Kidney (tissue), 14 donors: ENCODE results near the gene MPV17. TPM values are rescaled to one million over a fixed set of nuclear protein-coding genes. Genes with fewer than 3 reads are reported as not detected.
"Not testable (repeated sequence)": the region's sequence is repeated elsewhere in the genome, so short reads cannot be mapped to it uniquely, and the experiment has no call there.

ENCODE experiments used
- DNase-seq, 5 donors: peaks; one replicate each; pipeline ENCODE4 v3.0.0-alpha.2; 2013 to 2020
- FAIRE-seq: peaks from 2 replicates; lab custom pipeline; 2012; peaks lifted over from hg19 to GRCh38; lab: Jason Lieb, UNC
- H3K27ac ChIP-seq, 2 donors: one replicate each; pipeline ENCODE4 v1.7.0; 2013; ENCODE audit warnings: low read depth in 2 of 2, low read length in 2 of 2, inconsistent platforms in 1 of 2
- H3K27me3 ChIP-seq: one replicate; pipeline ENCODE4 v1.7.1; 2013; ENCODE audit warnings: low read length, inconsistent platforms; ENCODE audit not compliant: control insufficient read depth, insufficient read depth
- H3K36me3 ChIP-seq, 3 donors: one replicate each; pipeline versions ENCODE4 v1.7.0 to v1.7.1; 2013; ENCODE audit warnings: low read length in 3 of 3, control low read depth in 1 of 3, inconsistent platforms in 1 of 3; ENCODE audit not compliant: insufficient read depth in 3 of 3, control insufficient read depth in 2 of 3
- H3K4me1 ChIP-seq, 3 donors: one replicate each; pipeline versions ENCODE4 v1.7.0 to v1.7.1; 2013; ENCODE audit warnings: low read length in 3 of 3, inconsistent platforms in 1 of 3, low read depth in 1 of 3; ENCODE audit not compliant: control insufficient read depth in 2 of 3, insufficient read depth in 2 of 3
- H3K4me3 ChIP-seq, 3 donors: one replicate each; pipeline versions ENCODE4 v1.7.0 to v1.8.1; 2013; ENCODE audit warnings: low read length in 3 of 3, control low read depth in 1 of 3, inconsistent platforms in 1 of 3
- H3K9ac ChIP-seq, 3 donors: one replicate each; pipeline versions ENCODE4 v1.7.0 to v1.7.1; 2013; ENCODE audit warnings: low read length in 3 of 3, control low read depth in 1 of 3, inconsistent platforms in 1 of 3
- H3K9me3 ChIP-seq, 3 donors: one replicate each; pipeline versions ENCODE4 v1.7.0 to v1.7.1; 2013; ENCODE audit warnings: low read length in 3 of 3, control low read depth in 1 of 3, inconsistent platforms in 1 of 3; ENCODE audit not compliant: control insufficient read depth in 2 of 3, insufficient read depth in 1 of 3
- intact Hi-C: fragments of 100-400 bp; cut with DNase I; formaldehyde crosslinking; loops from one replicate; pipeline ENCODE4 v1.11.1; 2022
- polyA plus RNA-seq: library from polyadenylated mRNA; stranded (reverse); fragments of 350-450 nt; fragmentation: Illumina TruSeq; extraction: RNeasy Lipid Tissue Mini Kit (QIAGEN cat#74804); gene quantifications from one replicate; pipeline ENCODE4 v1.2.3, GENCODE V29; 2014; ENCODE audit warnings: low read depth, low replicate concordance; ENCODE audit not compliant: insufficient read depth
- total RNA-seq: library from RNA; stranded (reverse); fragmentation: NEBNext Ultra II Directional; extraction: Animal tissue kit (Norgen Biotek cat#: 25700); gene quantifications from one replicate; pipeline ENCODE4 v1.2.1, GENCODE V29; 2021
- TF ChIP-seq, protein P1 (sequence below): IDR thresholded peaks from 3 replicates; pipeline ENCODE4 v1.5.1; 2012; ENCODE audit warnings: mild to moderate bottlenecking, moderate library complexity, borderline replicate concordance; ENCODE audit not compliant: insufficient read depth; ENCODE audit errors: extremely low read depth
- donor health status: control.
- donor health status: control.
- donor health status: control.
- donor health status: control.
- donor health status: control.
- donor health status: DM: yes; HTN: yes; CAD: no.
- donor health status: Normal renal cell carcinoma (clear cell type).

The MPV17 gene
- total and polyA plus RNA-seq, 2 donors from 2014 or later, result 66.2 to 120 TPM

DNA sequence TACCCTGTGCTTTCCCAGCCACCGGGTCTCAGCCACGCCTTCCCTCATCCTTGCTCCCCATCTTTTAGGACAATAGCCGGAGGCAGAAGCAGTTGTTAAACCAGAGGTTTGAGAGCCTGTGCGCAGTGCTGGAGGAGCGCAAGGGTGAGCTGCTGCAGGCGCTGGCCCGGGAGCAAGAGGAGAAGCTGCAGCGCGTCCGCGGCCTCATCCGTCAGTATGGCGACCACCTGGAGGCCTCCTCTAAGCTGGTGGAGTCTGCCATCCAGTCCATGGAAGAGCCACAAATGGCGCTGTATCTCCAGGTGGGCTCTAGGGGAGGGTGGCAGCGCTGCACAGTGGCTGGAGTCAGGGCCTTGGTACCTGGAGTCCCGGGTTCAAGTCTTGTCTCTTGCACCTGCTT lies 17.4 kb downstream of the MPV17 start:
- Histone ChIP-seq H3K4me3 (no peak overlapping the region), H3K9me3 (no peaks in the 10 kb centered on the region), H3K4me1 (peaks cover 0 to 3% (median 0%) of the 10 kb centered on the region in 3 donors), H3K36me3 (no peaks in the 10 kb centered on the region), H3K27me3 (peaks cover 17% of the 10 kb centered on the region), H3K9ac (no peak overlapping the region), H3K27ac (no peak overlapping the region)
- FAIRE-seq, result no peak
- DNase-seq, result peak in 1 of 5 donors; percentile 48
- intact Hi-C loops, result loop anchor here (10.0 kb wide), 1 partner anchor 211 kb away; no protein-coding TSS in a partner anchor
- TF ChIP-seq, protein P1, sequence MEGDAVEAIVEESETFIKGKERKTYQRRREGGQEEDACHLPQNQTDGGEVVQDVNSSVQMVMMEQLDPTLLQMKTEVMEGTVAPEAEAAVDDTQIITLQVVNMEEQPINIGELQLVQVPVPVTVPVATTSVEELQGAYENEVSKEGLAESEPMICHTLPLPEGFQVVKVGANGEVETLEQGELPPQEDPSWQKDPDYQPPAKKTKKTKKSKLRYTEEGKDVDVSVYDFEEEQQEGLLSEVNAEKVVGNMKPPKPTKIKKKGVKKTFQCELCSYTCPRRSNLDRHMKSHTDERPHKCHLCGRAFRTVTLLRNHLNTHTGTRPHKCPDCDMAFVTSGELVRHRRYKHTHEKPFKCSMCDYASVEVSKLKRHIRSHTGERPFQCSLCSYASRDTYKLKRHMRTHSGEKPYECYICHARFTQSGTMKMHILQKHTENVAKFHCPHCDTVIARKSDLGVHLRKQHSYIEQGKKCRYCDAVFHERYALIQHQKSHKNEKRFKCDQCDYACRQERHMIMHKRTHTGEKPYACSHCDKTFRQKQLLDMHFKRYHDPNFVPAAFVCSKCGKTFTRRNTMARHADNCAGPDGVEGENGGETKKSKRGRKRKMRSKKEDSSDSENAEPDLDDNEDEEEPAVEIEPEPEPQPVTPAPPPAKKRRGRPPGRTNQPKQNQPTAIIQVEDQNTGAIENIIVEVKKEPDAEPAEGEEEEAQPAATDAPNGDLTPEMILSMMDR, result no peak

DNA sequence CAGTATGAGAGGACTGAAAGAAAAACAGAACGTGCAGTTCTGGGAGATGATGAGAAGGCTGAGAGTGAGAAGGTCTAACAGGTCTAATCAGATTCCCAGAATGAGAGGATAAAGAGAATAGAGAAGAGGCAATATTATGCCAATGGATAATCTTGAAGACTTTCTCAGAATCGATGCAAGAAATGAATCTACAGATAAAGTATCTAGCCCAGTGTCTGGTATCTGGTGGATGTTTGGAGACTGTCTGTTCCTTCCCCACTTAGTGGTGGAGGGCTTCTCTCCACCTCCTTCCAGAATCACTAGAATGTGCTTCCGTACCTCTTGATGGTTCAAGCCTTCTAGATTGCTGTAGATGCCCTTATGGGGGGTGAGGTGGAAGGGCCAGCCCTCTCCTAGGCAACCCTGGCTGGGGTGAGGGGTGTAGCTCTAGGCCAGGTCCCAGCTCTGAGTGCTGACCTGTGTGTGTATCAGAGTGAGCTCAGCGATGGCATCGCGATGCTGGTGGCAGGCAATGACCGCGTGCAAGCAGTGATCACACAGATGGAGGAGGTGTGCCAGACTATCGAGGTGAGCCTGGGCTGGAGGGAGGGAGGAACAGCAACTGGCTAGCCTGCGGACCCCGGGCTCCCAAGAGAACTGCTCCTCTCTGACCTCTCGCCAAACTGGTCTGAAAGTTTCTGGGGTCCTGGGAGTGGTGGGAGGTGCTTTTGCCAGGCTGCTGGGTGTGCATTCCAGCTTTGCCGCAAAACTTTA lies 18.2 kb downstream of the MPV17 start:
- H3K4me1 ChIP-seq, result peaks cover 0 to 3% (median 0%) of the 10 kb centered on the region in 3 donors
- no peak overlapping the region for H3K9ac ChIP-seq
- no peak for FAIRE-seq
- H3K4me3 ChIP-seq, result no peak overlapping the region
- H3K27ac ChIP-seq, result no peak overlapping the region
- TF ChIP-seq, protein P1, result no peak
- no peak for DNase-seq
- H3K36me3 ChIP-seq, result no peaks in the 10 kb centered on the region
- peaks cover 17% of the 10 kb centered on the region for H3K27me3 ChIP-seq
- intact Hi-C loops, result loop anchor here (10.0 kb wide), 1 partner anchor 210 kb away; no protein-coding TSS in a partner anchor
- no peaks in the 10 kb centered on the region for H3K9me3 ChIP-seq

DNA sequence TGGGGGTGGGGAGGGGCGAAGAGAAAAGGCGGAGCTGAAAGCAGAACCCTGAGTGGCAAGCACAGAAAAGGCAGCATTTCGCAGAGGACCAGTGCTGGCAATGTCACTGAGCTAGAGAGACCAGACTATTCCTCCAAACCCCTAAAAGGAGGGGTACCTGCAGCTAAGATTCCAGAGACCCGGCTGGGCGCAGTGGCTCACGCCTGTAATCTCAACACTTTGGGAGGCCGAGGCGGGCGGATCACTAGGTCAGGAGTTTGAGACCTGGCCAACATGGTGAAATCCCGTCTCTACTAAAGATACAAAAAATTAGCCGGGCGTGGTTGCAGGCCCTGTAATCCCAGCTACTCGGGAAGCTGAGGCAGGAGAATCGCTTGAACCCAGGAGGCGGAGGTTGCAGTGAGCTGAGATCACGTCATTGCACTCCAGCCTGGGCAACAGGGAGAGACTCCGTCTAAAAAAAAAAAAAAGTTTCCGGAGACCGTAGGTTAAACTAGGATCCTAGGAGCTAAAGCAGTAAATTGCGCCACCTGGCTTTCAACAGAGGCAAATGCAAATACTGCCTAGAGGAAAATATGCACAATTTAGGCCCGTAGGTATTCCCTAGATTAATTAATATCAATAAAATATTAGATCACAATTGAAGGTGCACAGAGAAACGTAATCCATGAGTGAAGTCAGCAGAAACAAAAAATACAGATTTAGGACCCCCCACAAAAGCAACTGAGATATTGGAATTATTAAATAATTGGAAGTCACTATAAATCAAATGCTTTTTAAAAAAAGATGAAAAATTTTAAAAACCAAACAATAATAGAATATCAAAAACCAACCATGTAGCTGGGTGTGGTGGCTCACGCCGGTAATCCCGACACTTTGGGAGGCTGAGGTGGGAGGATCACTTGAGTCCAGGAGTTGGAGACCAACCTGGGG lies 19.5 kb downstream of the MPV17 start:
- intact Hi-C loops, result loop anchor here (10.0 kb wide), 1 partner anchor 209 kb away; no protein-coding TSS in a partner anchor
- peak; percentile 85 for FAIRE-seq
- peak overlapping the region in 1 of 3 donors; percentile 34 for H3K9ac ChIP-seq
- peak in 3 of 5 donors; percentile 49 to 82 (median 67) for DNase-seq
- TF ChIP-seq, protein P1, result peak; percentile 93
- H3K4me1 ChIP-seq, result peaks cover 0 to 3% (median 0%) of the 10 kb centered on the region in 3 donors
- H3K9me3 ChIP-seq, result no peaks in the 10 kb centered on the region
- H3K4me3 ChIP-seq, result peak overlapping the region in 2 of 3 donors; percentile 3 to 29
- no peaks in the 10 kb centered on the region for H3K36me3 ChIP-seq
- no peak overlapping the region for H3K27ac ChIP-seq
- peaks cover 17% of the 10 kb centered on the region for H3K27me3 ChIP-seq

DNA sequence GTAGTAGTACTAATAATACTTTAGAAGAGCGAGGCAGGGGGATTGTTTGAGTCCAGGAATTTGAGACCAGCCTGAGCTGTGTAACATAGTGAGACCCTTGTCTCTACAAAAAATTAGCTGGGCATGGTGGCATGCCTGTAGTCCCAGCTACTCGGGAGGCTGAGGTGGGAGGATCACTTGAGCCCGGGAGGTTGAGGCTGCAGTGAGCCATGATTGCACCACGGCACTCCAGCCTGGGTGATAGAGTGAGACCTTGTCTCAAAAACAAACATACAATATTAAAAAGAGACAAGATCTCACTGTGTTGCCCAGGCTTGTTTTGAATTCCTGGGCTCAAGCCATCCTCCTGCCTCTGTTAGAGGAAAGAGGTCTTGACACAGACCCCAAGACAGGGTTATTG lies 22.3 kb downstream of the MPV17 start:
- FAIRE-seq, H3K4me3 ChIP-seq, H3K27ac ChIP-seq, H3K9me3 ChIP-seq, DNase-seq, H3K9ac ChIP-seq, H3K36me3 ChIP-seq, H3K27me3 ChIP-seq, H3K4me1 ChIP-seq: not testable (repeated sequence)
- intact Hi-C loops, result loop anchor here (10.0 kb wide), 1 partner anchor 206 kb away; no protein-coding TSS in a partner anchor
